Lower lobe of right lung (tissue), 2 donors: ENCODE results near the gene AP3D1. TPM values are rescaled to one million over a fixed set of nuclear protein-coding genes. Genes with fewer than 3 reads are reported as not detected.

Experiments
- ATAC-seq, 2 donors: fragments of 200-7000 bp; cut with Tn5 transposase; one replicate each; pipeline ENCODE4 v1.9.1; 2020 to 2022; ENCODE audit warnings: mild to moderate bottlenecking in 2 of 2, moderate library complexity in 2 of 2
- DNase-seq: peaks from one replicate; pipeline ENCODE4 v3.0.0-alpha.2; 2020
- H3K27ac ChIP-seq: fragments of 200-600 bp; one replicate; pipeline ENCODE4 v1.8.0; 2022
- H3K27me3 ChIP-seq: fragments of 200-600 bp; one replicate; pipeline ENCODE4 v1.8.0; 2022; ENCODE audit warnings: low read depth
- H3K36me3 ChIP-seq: fragments of 200-600 bp; one replicate; pipeline ENCODE4 v1.8.0; 2022; ENCODE audit warnings: mild to moderate bottlenecking
- H3K4me1 ChIP-seq: fragments of 200-600 bp; one replicate; pipeline ENCODE4 v1.8.0; 2022
- H3K4me3 ChIP-seq: fragments of 200-600 bp; one replicate; pipeline ENCODE4 v1.8.0; 2022; ENCODE audit warnings: mild to moderate bottlenecking
- H3K9me3 ChIP-seq: fragments of 200-600 bp; one replicate; pipeline ENCODE4 v1.8.0; 2022
- CTCF ChIP-seq: fragments of 200-600 bp; IDR thresholded peaks from one replicate; pipeline ENCODE4 v1.8.0; 2022; ENCODE audit warnings: antibody characterized with exemption, mild to moderate bottlenecking
- intact Hi-C: fragments of 100-400 bp; cut with DNase I; formaldehyde crosslinking; loops from one replicate; pipeline ENCODE4 v1.11.0; 2022
- total RNA-seq: library from RNA; stranded (reverse); fragmentation: NEBNext Ultra II Directional; extraction: Animal tissue kit (Norgen Biotek cat#: 25700); gene quantifications from one replicate; pipeline ENCODE4 v1.2.1, GENCODE V29; 2021
- donor health status: DM: no; HTN: yes; CAD: no; lungs with severe emphysema.

Gene AP3D1
- total RNA-seq, 1 donor from 2014 or later = 99.5 TPM

- no peak for DNase-seq
- ATAC-seq = peak in 1 of 2 donors; percentile 4
- Histone ChIP-seq H3K4me1 (no peaks in the 10 kb centered on the region), H3K36me3 (peaks cover 67% of the 10 kb centered on the region), H3K27ac (no peak overlapping the region), H3K9me3 (no peaks in the 10 kb centered on the region), H3K4me3 (no peak overlapping the region), H3K27me3 (no peaks in the 10 kb centered on the region)
- no peak for TF ChIP-seq CTCF
- intact Hi-C loops = no loop called here
Measured at GRCh38 chr19:2197270-2197669, 45.9 kb upstream of the AP3D1 start.

GRCh38 chr19:2195914-2196313 lies 44.5 kb upstream of the AP3D1 start:
- Histone ChIP-seq H3K9me3 (no peaks in the 10 kb centered on the region), H3K27ac (no peak overlapping the region), H3K4me1 (no peaks in the 10 kb centered on the region), H3K4me3 (no peak overlapping the region), H3K27me3 (no peaks in the 10 kb centered on the region), H3K36me3 (peaks cover 77% of the 10 kb centered on the region)
- intact Hi-C loops = no loop called here
- TF ChIP-seq CTCF = no peak
- ATAC-seq (no peak), DNase-seq (no peak)

GRCh38 chr19:2195361-2195760 lies 44.0 kb upstream of the AP3D1 start:
- intact Hi-C loops = no loop called here
- H3K27ac ChIP-seq = no peak overlapping the region
- ATAC-seq = no peak
- TF ChIP-seq CTCF = no peak
- peaks cover 80% of the 10 kb centered on the region for H3K36me3 ChIP-seq
- no peaks in the 10 kb centered on the region for H3K27me3 ChIP-seq
- H3K4me1 ChIP-seq = no peaks in the 10 kb centered on the region
- no peak for DNase-seq
- no peaks in the 10 kb centered on the region for H3K9me3 ChIP-seq
- H3K4me3 ChIP-seq = no peak overlapping the region

GRCh38 chr19:2194513-2195078 lies 43.2 kb upstream of the AP3D1 start:
- Histone ChIP-seq H3K4me3 (no peak overlapping the region), H3K27me3 (no peaks in the 10 kb centered on the region), H3K9me3 (no peaks in the 10 kb centered on the region), H3K4me1 (no peaks in the 10 kb centered on the region), H3K36me3 (peaks cover 77% of the 10 kb centered on the region), H3K27ac (no peak overlapping the region)
- no peak for DNase-seq
- intact Hi-C loops = no loop called here
- no peak for TF ChIP-seq CTCF
- ATAC-seq = no peak

GRCh38 chr19:2193807-2194206 lies 42.4 kb upstream of the AP3D1 start:
- Histone ChIP-seq H3K4me3 (no peak overlapping the region), H3K9me3 (no peaks in the 10 kb centered on the region), H3K36me3 (peaks cover 84% of the 10 kb centered on the region), H3K4me1 (peaks cover 4% of the 10 kb centered on the region), H3K27ac (no peak overlapping the region), H3K27me3 (no peaks in the 10 kb centered on the region)
- intact Hi-C loops = no loop called here
- ATAC-seq = no peak
- no peak for DNase-seq
- TF ChIP-seq CTCF = no peak

- Histone ChIP-seq H3K36me3 (peaks cover 86% of the 10 kb centered on the region), H3K4me3 (no peak overlapping the region), H3K27ac (no peak overlapping the region), H3K4me1 (peaks cover 13% of the 10 kb centered on the region), H3K27me3 (no peaks in the 10 kb centered on the region), H3K9me3 (no peaks in the 10 kb centered on the region)
- TF ChIP-seq CTCF = no peak
- intact Hi-C loops = no loop called here
- ATAC-seq = no peak
- no peak for DNase-seq
Measured at GRCh38 chr19:2192862-2193261, 41.5 kb upstream of the AP3D1 start.
